Bronchial epithelial cell (primary cell): ENCODE data around the gene MTHFR. TPM values are rescaled to one million over a fixed set of nuclear protein-coding genes. Genes with fewer than 3 reads are reported as not detected.

Experiments used
- DNase-seq: peaks from one replicate; pipeline ENCODE4 v3.0.0-alpha.2; 2010; ENCODE audit warnings: low read depth
- FAIRE-seq: peaks from 2 replicates; lab custom pipeline; 2011; peaks lifted over from hg19 to GRCh38; lab: Jason Lieb, UNC
- H3K27me3 ChIP-seq: 2 replicates; pipeline ENCODE4 v1.5.1; 2011; ENCODE audit warnings: low read length; ENCODE audit not compliant: control insufficient read depth, insufficient read depth
- H3K36me3 ChIP-seq: 2 replicates; pipeline ENCODE4 v1.5.1; 2011; ENCODE audit warnings: low read length; ENCODE audit not compliant: control insufficient read depth, insufficient read depth
- H3K4me3 ChIP-seq: 2 replicates; pipeline ENCODE4 v1.5.1; 2011; ENCODE audit warnings: mild to moderate bottlenecking, low read depth, low read length, control low read depth
- total RNA-seq: library from RNA; depleted of rRNA; stranded (reverse); fragments of >200 nt; gene quantifications from 2 replicates; pipeline ENCODE4 v1.2.1, GENCODE V29; 2014
- TF ChIP-seq, protein P1 (sequence below): IDR thresholded peaks from 2 replicates; pipeline ENCODE4 v1.5.1; 2011; ENCODE audit warnings: mild to moderate bottlenecking, moderate library complexity, low read length, control low read depth, inconsistent platforms; ENCODE audit not compliant: insufficient read depth, severe bottlenecking

MTHFR gene
- total RNA-seq, 1 donor from 2014 or later, result 16.3 TPM

GRCh38 chr1:11784256-11784992 is 21.3 kb downstream of the MTHFR start:
- TF ChIP-seq, protein P1, sequence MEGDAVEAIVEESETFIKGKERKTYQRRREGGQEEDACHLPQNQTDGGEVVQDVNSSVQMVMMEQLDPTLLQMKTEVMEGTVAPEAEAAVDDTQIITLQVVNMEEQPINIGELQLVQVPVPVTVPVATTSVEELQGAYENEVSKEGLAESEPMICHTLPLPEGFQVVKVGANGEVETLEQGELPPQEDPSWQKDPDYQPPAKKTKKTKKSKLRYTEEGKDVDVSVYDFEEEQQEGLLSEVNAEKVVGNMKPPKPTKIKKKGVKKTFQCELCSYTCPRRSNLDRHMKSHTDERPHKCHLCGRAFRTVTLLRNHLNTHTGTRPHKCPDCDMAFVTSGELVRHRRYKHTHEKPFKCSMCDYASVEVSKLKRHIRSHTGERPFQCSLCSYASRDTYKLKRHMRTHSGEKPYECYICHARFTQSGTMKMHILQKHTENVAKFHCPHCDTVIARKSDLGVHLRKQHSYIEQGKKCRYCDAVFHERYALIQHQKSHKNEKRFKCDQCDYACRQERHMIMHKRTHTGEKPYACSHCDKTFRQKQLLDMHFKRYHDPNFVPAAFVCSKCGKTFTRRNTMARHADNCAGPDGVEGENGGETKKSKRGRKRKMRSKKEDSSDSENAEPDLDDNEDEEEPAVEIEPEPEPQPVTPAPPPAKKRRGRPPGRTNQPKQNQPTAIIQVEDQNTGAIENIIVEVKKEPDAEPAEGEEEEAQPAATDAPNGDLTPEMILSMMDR, result no peak
- Histone ChIP-seq H3K36me3 (no peaks in the 10 kb centered on the region), H3K27me3 (no peaks in the 10 kb centered on the region), H3K4me3 (no peak overlapping the region)
- FAIRE-seq (no peak), DNase-seq (no peak)

DNA sequence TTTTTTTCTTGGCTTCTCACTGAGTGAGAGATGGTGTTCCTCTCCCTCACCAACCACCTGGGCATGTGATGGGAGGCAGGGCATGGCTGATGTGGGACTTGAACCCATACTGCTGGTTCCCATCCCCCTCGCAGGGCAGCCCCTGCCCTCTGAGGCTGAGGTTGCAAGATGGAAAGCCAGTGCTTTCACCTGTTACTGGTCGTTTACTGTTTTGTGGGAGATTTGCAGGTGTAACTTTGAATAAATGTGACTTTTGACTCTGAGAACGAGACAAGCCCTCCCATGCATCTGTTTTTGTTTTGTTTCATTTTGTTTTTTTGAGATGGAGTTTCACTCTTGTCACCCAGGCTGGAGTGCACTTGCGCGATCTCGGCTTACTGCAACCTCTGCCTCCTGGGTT is 22.2 kb downstream of the MTHFR start:
- no peak for DNase-seq
- Histone ChIP-seq H3K4me3 (no peak overlapping the region), H3K36me3 (no peaks in the 10 kb centered on the region), H3K27me3 (no peaks in the 10 kb centered on the region)
- TF ChIP-seq, protein P1, result no peak
- no peak for FAIRE-seq

GRCh38 chr1:11782127-11782708 is 23.5 kb downstream of the MTHFR start:
- Histone ChIP-seq H3K4me3 (no peak overlapping the region), H3K27me3 (no peaks in the 10 kb centered on the region), H3K36me3 (no peaks in the 10 kb centered on the region)
- DNase-seq (no peak), FAIRE-seq (no peak)
- TF ChIP-seq, protein P1, result no peak

DNA sequence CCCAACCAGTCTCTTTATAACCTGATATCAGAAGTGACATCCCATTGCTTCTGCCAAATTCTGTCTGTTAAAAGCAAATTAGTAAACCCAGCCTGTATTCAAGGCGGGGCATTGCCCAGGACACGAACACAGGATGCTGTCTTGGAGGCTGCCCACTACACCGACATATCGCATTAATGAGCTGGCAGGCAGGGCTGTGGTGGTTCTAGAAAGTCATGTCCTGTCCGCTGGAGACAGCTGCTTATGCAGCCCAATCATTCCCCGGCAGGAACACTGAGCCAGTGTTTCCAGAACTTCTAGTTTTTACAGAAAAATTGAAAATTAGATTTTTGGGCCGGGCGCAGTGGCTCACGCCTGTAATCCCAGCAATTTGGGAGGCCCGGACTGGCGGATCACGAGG is 24.5 kb downstream of the MTHFR start:
- TF ChIP-seq, protein P1, result no peak
- DNase-seq (no peak), FAIRE-seq (no peak)
- H3K27me3 ChIP-seq, result no peaks in the 10 kb centered on the region
- H3K4me3 ChIP-seq, result no peak overlapping the region
- H3K36me3 ChIP-seq, result no peaks in the 10 kb centered on the region

DNA sequence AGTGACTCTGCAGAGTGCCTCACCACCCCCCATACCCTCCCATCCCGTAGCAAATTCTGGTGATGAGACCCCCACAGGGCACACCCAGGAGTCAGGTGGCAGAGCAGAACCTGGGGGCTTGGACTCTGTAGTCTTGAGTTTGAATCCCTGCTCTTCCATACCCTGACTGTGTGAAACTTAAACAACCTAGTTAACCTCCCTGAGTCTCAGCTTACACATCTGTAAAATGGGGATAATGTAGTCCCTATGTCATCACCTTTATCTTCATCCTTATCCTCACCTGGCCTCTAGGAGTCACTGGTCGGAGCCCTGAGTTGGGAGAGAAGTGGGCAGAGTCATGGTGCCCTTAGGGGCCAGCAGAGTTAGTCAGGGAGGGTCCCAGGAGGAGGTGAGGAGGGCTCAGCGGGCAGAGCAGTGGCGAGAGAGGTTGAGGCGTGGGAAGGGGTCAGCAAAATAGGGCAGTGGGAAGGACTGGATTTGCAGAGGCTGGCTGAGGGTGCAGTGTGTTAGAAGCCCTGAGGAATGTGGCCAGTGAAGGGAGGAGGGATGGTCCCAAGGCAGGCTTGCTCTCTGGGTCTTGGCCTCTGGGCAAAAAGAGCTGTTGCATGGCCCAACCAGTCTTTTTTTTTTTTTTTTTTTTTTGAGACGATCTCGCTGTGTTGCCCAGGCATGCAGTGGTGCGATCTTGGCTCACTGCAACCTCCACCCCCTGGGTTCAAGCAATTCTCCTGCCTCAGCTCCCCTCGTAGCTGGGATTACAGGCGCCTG is 25.2 kb downstream of the MTHFR start:
- DNase-seq, result no peak
- FAIRE-seq, result no peak

More for the DNA sequence above, 25.2 kb downstream of the MTHFR start:
- H3K4me3 ChIP-seq, result no peak overlapping the region
- H3K36me3 ChIP-seq, result no peaks in the 10 kb centered on the region
- TF ChIP-seq, protein P1, result no peak
- H3K27me3 ChIP-seq, result no peaks in the 10 kb centered on the region
